ENCODE measurements around the gene STARD5. TPM values are rescaled to one million over a fixed set of nuclear protein-coding genes. Genes with fewer than 3 reads are reported as not detected.
"Not testable (repeated sequence)": the region's sequence is repeated elsewhere in the genome, so short reads cannot be mapped to it uniquely, and the experiment has no call there.

STARD5 gene
- total RNA-seq, 4 donors from 2014 or later, result 54.6 to 88.2 (median 67.4) TPM

DNA sequence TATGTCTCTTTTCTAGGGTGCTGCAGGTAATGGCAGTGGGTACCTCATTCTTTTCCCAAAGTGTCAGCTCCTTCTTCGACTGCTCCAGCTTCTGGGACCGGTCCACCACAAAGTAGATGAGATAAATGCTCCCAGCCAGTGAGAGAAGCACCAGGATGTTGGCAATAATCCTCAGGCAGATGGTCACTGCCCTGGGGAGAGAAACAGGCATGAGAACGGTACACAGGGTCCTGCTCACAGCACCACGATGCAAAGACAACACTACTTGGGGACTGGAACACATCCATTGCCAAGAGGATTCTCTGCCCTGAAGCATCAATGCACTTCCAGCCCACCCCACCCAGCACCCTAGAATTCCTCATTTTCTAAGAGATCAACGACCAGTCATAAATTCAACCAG, 27.7 kb upstream of the STARD5 start:
- no peak for DNase-seq (ENCODE audit: low spot score in 2 of 2)
- Histone ChIP-seq H3K27ac (no peak overlapping the region), H3K9me3 (no peaks in the 10 kb centered on the region), H3K4me3 (no peak overlapping the region), H3K4me1 (no peaks in the 10 kb centered on the region), H3K36me3 (no peaks in the 10 kb centered on the region), H3K27me3 (no peaks in the 10 kb centered on the region)
- 80% methylated on average over 5 of the region's 5 CpGs for WGBS
- no peak for TF ChIP-seq EP300 (IDR thresholded peaks at IDR 0.05)
- TF ChIP-seq POLR2AphosphoS5 (IDR thresholded peaks at IDR 0.05), result no peak
- TF ChIP-seq POLR2A (IDR thresholded peaks at IDR 0.05), result no peak
- TF ChIP-seq, protein P1, sequence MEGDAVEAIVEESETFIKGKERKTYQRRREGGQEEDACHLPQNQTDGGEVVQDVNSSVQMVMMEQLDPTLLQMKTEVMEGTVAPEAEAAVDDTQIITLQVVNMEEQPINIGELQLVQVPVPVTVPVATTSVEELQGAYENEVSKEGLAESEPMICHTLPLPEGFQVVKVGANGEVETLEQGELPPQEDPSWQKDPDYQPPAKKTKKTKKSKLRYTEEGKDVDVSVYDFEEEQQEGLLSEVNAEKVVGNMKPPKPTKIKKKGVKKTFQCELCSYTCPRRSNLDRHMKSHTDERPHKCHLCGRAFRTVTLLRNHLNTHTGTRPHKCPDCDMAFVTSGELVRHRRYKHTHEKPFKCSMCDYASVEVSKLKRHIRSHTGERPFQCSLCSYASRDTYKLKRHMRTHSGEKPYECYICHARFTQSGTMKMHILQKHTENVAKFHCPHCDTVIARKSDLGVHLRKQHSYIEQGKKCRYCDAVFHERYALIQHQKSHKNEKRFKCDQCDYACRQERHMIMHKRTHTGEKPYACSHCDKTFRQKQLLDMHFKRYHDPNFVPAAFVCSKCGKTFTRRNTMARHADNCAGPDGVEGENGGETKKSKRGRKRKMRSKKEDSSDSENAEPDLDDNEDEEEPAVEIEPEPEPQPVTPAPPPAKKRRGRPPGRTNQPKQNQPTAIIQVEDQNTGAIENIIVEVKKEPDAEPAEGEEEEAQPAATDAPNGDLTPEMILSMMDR (IDR thresholded peaks at IDR 0.05), result no peak

DNA sequence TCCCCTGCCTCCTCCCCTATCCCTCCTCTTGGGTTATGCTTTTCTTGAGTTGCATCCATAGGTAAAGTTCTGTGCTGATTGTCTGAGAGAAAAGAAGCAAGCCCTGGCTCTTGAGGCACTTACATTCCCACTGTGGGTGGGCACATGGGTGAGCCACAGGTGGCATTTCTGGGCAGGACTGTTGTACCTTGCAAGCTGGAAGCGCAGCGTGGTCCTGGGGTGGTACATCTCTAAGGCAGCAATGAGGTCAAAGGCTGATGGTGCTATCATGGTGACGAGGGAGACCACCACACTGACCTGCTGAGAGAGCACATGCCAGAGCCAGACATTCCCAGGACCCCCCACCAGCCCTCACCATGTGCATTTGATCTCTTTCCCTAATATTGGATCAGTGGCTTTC, 25.3 kb upstream of the STARD5 start:
- TF ChIP-seq EP300 (IDR thresholded peaks at IDR 0.05) (no peak), POLR2AphosphoS5 (IDR thresholded peaks at IDR 0.05) (no peak), POLR2A (IDR thresholded peaks at IDR 0.05) (no peak)
- TF ChIP-seq, protein P1 (IDR thresholded peaks at IDR 0.05), result no peak
- WGBS, result 100% methylated on average over 3 of the region's 3 CpGs
- H3K27ac ChIP-seq, result no peak overlapping the region
- no peaks in the 10 kb centered on the region for H3K4me1 ChIP-seq
- no peaks in the 10 kb centered on the region for H3K36me3 ChIP-seq
- no peak for DNase-seq (ENCODE audit: low spot score in 2 of 2)
- no peak overlapping the region for H3K4me3 ChIP-seq
- H3K27me3 ChIP-seq, result no peaks in the 10 kb centered on the region
- no peaks in the 10 kb centered on the region for H3K9me3 ChIP-seq

DNA sequence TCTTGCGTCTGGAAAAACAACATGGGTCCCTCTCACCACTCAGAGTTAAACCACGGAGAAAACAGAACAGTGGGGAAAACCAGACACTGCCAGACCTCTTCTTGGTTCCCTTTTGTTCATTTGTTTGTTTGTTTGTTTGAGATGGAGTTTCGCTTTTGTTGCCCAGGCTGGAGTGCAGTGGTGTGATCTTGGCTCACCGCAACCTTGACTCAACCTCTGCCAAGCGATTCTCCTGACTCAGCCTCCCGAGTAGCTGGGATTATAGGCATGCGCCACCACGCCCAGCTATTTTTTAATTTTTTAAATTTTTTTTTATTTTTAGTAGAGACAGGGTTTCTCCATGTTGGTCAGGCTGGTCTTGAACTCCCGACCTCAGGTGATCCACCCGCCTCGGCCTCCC, 24.8 kb upstream of the STARD5 start:
- H3K4me1 ChIP-seq; H3K9me3 ChIP-seq; H3K27me3 ChIP-seq; DNase-seq (ENCODE audit: low spot score in 2 of 2); H3K4me3 ChIP-seq; H3K36me3 ChIP-seq; H3K27ac ChIP-seq: not testable (repeated sequence)
- WGBS, result 88% methylated on average over 11 of the region's 11 CpGs

DNA sequence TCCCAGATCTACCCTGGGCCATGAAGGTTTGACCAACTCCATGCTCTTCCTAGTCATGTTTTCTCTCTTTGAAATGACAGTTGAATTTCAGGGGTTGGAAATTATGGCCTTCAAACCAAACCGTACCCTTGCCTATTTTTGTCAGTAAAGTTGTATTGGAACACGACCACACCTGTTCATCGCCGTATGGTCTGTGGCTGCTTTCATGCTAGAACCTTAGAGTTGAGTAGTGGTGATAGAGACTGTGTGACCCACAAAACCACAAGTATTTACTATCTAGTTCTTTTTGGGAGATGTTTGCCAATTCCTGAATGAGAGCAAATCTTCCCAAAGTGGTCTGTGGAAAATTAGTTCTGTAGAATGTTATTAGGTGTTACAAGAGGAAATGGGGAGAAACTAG, 24.0 kb upstream of the STARD5 start:
- H3K27ac ChIP-seq, result no peak overlapping the region
- no peak overlapping the region for H3K4me3 ChIP-seq
- H3K9me3 ChIP-seq, result no peaks in the 10 kb centered on the region
- no peak for DNase-seq (ENCODE audit: low spot score in 2 of 2)
- no peaks in the 10 kb centered on the region for H3K27me3 ChIP-seq
- no peaks in the 10 kb centered on the region for H3K4me1 ChIP-seq
- WGBS, result 90% methylated on average over 4 of the region's 4 CpGs
- H3K36me3 ChIP-seq, result no peaks in the 10 kb centered on the region
- TF ChIP-seq EP300 (IDR thresholded peaks at IDR 0.05) (no peak), POLR2AphosphoS5 (IDR thresholded peaks at IDR 0.05) (no peak), POLR2A (IDR thresholded peaks at IDR 0.05) (no peak)
- TF ChIP-seq, protein P1 (IDR thresholded peaks at IDR 0.05), result no peak

DNA sequence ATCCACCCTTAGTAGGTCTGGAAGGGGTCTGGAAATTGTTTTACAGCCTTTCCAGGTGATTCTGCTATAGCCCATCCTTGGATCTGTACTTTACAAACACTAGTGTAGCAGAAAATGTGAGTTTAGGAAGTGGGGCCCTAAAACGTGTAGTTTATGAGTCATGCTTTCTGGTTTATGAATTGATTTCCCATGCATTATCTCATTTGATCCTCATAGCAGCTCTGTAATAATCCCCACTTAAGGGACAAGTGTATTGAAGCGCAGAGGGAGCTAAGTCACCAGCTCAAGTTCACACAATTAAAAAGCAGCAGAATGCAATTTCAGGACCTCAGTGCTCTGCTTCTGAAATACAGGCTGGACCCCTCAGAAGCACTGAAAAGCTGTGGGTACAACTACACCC, 22.7 kb upstream of the STARD5 start:
- no peak overlapping the region for H3K27ac ChIP-seq
- DNase-seq (ENCODE audit: low spot score in 2 of 2), result no peak
- no peaks in the 10 kb centered on the region for H3K36me3 ChIP-seq
- TF ChIP-seq POLR2A (IDR thresholded peaks at IDR 0.05) (no peak), EP300 (IDR thresholded peaks at IDR 0.05) (no peak), POLR2AphosphoS5 (IDR thresholded peaks at IDR 0.05) (no peak)
- TF ChIP-seq, protein P1 (IDR thresholded peaks at IDR 0.05), result no peak
- WGBS, result 61% methylated on average over 2 of the region's 2 CpGs
- H3K9me3 ChIP-seq, result no peaks in the 10 kb centered on the region
- H3K27me3 ChIP-seq, result no peaks in the 10 kb centered on the region
- H3K4me3 ChIP-seq, result no peak overlapping the region
- H3K4me1 ChIP-seq, result no peaks in the 10 kb centered on the region

DNA sequence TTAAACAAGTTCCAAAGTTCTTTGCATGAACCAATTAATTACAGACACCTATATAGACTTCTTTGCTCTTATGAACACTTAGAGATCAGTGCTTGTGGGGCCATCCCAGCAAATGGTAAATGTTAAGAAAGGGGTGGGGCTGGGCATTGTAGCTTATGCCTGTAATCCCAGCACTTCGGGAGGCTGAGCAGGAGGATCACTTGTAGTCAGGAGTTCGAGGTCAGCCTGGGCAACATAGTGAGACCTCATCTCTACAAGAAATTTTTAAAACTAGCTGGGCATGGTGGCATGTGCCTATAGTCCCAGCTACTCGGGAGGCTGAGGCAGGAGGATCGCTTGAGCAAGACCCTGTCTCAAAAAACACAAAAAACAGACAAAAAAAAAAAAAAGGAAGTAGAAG, 19.4 kb upstream of the STARD5 start:
- peaks cover 4% of the 10 kb centered on the region for H3K4me1 ChIP-seq
- 94% methylated on average over 4 of the region's 4 CpGs for WGBS
- TF ChIP-seq EP300 (IDR thresholded peaks at IDR 0.05) (no peak), POLR2AphosphoS5 (IDR thresholded peaks at IDR 0.05) (no peak), POLR2A (IDR thresholded peaks at IDR 0.05) (no peak)
- TF ChIP-seq, protein P1 (IDR thresholded peaks at IDR 0.05), result no peak
- H3K27ac ChIP-seq, result no peak overlapping the region
- H3K9me3 ChIP-seq, result no peaks in the 10 kb centered on the region
- H3K36me3 ChIP-seq, result no peaks in the 10 kb centered on the region
- no peak overlapping the region for H3K4me3 ChIP-seq
- H3K27me3 ChIP-seq, result no peaks in the 10 kb centered on the region
- no peak for DNase-seq (ENCODE audit: low spot score in 2 of 2)
